Measurements from ENCODE around the gene GRIK4. TPM values are rescaled to one million over a fixed set of nuclear protein-coding genes. Genes with fewer than 3 reads are reported as not detected.

GRIK4 gene
- total RNA-seq, 1 donor from 2014 or later = not detected

GRCh38 chr11:120881596-120881995 is 370.0 kb downstream of the GRIK4 start:
- no peaks in the 10 kb centered on the region for H3K9me3 ChIP-seq
- intact Hi-C loops (cut with DNase I) = no loop called here
- H3K36me3 ChIP-seq = no peaks in the 10 kb centered on the region
- DNase-seq (ENCODE audit: low spot score in 2 of 2) = no peak
- H3K27me3 ChIP-seq = no peaks in the 10 kb centered on the region
- peaks cover 0 to 19% of the 10 kb centered on the region in 2 donors for H3K4me1 ChIP-seq
- peak overlapping the region in 1 of 2 donors; percentile 49 for H3K27ac ChIP-seq
- TF ChIP-seq, protein P1, sequence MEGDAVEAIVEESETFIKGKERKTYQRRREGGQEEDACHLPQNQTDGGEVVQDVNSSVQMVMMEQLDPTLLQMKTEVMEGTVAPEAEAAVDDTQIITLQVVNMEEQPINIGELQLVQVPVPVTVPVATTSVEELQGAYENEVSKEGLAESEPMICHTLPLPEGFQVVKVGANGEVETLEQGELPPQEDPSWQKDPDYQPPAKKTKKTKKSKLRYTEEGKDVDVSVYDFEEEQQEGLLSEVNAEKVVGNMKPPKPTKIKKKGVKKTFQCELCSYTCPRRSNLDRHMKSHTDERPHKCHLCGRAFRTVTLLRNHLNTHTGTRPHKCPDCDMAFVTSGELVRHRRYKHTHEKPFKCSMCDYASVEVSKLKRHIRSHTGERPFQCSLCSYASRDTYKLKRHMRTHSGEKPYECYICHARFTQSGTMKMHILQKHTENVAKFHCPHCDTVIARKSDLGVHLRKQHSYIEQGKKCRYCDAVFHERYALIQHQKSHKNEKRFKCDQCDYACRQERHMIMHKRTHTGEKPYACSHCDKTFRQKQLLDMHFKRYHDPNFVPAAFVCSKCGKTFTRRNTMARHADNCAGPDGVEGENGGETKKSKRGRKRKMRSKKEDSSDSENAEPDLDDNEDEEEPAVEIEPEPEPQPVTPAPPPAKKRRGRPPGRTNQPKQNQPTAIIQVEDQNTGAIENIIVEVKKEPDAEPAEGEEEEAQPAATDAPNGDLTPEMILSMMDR (IDR thresholded peaks at IDR 0.05) = no peak
- no peak overlapping the region for H3K4me3 ChIP-seq

GRCh38 chr11:120882175-120882574 is 370.6 kb downstream of the GRIK4 start:
- no peak for DNase-seq (ENCODE audit: low spot score in 2 of 2)
- Histone ChIP-seq H3K36me3 (no peaks in the 10 kb centered on the region), H3K27ac (no peak overlapping the region), H3K9me3 (no peaks in the 10 kb centered on the region), H3K4me1 (peaks cover 0 to 19% of the 10 kb centered on the region in 2 donors), H3K4me3 (no peak overlapping the region), H3K27me3 (no peaks in the 10 kb centered on the region)
- intact Hi-C loops (cut with DNase I) = no loop called here
- TF ChIP-seq, protein P1 (IDR thresholded peaks at IDR 0.05) = no peak

DNA sequence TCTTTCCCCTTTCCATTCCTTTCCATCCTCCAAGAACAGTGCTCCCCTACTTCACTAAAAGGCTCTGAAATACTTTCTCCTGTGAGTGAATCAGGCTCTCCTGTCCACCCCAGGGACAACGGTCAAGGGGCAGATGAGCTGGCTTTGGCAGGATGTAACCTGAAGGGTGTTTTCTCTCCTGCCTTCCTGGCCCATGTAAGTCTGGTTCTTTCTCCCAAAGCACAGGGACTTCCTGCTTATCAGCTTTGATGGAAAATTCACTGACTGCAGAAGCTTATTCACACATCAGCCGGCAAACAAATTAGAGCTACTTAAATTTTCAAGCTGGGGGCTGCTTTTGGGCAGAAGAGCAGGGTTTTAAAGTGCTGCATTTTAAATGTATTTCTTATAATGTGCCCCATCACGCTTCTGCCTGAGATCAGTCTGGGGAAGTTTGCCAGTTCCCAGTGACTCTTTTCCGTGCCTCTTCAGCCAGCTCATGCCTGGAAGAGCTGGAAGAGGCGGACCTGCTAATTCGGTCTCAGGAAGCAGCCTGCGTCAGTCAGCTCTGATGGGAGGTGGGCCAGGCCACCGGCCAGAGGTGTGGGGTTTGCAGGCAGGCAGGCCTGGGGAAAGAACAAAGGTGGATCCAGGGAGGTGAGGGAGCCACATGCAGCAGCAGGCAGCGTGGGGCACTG is 372.0 kb downstream of the GRIK4 start:
- Histone ChIP-seq H3K36me3 (no peaks in the 10 kb centered on the region), H3K27ac (peak overlapping the region in 1 of 2 donors; percentile 53), H3K27me3 (no peaks in the 10 kb centered on the region), H3K4me3 (no peak overlapping the region), H3K4me1 (peaks cover 0 to 19% of the 10 kb centered on the region in 2 donors), H3K9me3 (no peaks in the 10 kb centered on the region)
- TF ChIP-seq, protein P1 (IDR thresholded peaks at IDR 0.05) = no peak
- peak; percentile 10 to 69 for DNase-seq (ENCODE audit: low spot score in 2 of 2)
- intact Hi-C loops (cut with DNase I) = no loop called here

- H3K4me3 ChIP-seq = no peak overlapping the region
- no peaks in the 10 kb centered on the region for H3K9me3 ChIP-seq
- no peaks in the 10 kb centered on the region for H3K27me3 ChIP-seq
- TF ChIP-seq, protein P1 (IDR thresholded peaks at IDR 0.05) = no peak
- intact Hi-C loops (cut with DNase I) = no loop called here
- no peak for DNase-seq (ENCODE audit: low spot score in 2 of 2)
- peaks cover 0 to 19% of the 10 kb centered on the region in 2 donors for H3K4me1 ChIP-seq
- H3K36me3 ChIP-seq = no peaks in the 10 kb centered on the region
- H3K27ac ChIP-seq = no peak overlapping the region
Measured at GRCh38 chr11:120884154-120885020, 372.8 kb downstream of the GRIK4 start.

DNA sequence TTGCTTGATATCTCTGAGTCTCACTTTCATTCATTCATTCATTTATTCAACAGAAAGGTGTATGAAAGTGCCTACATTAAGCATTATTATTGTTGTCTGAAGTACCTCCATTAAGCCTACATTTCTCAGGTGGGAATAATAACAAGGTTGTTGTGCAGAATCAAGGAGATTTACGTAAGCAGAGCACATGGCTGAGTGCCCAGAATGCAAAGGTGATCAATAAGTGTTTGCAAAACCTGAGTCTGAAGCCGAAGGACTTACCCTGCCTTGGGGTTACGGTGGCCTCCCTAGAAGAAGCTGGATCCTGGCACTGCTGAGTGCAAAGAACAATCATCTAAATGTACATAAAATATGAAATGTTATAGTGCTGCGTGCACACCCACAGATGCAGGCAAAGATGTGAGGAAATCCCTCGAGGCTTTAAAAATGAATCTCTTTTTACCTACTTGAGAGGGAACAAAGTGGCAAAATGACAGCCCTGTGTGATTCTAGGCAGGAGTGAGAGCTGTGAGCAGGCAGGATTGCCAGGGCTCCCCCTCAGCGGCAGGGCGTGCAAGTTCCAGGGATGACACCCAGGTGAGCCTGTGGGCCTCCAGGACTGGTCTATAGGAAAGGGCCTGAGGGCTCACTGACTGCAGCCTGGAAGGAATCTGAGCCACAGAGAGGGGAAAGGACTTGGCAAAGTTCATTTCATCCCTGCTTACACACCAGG is 379.2 kb downstream of the GRIK4 start:
- Histone ChIP-seq H3K36me3 (no peaks in the 10 kb centered on the region), H3K9me3 (no peaks in the 10 kb centered on the region), H3K27ac (no peak overlapping the region), H3K4me1 (no peaks in the 10 kb centered on the region), H3K27me3 (no peaks in the 10 kb centered on the region), H3K4me3 (no peak overlapping the region)
- DNase-seq (ENCODE audit: low spot score in 2 of 2) = no peak
- intact Hi-C loops (cut with DNase I) = no loop called here
- TF ChIP-seq, protein P1 (IDR thresholded peaks at IDR 0.05) = no peak
